ENCODE results near the gene THRAP3. TPM values are rescaled to one million over a fixed set of nuclear protein-coding genes. Genes with fewer than 3 reads are reported as not detected.

Gene THRAP3
- total RNA-seq, 1 donor from 2014 or later = 39.5 TPM

GRCh38 chr1:36177589-36178431 lies 46.4 kb upstream of the THRAP3 start:
- no peak for DNase-seq (ENCODE audit: low spot score in 2 of 2)
- Histone ChIP-seq H3K27ac (peak overlapping the region; percentile 41 to 54), H3K9me3 (no peaks in the 10 kb centered on the region), H3K4me1 (peaks cover 8 to 18% of the 10 kb centered on the region in 2 donors), H3K36me3 (peaks cover 81 to 88% of the 10 kb centered on the region in 2 donors), H3K4me3 (no peak overlapping the region), H3K27me3 (no peaks in the 10 kb centered on the region)
- TF ChIP-seq, protein P1, sequence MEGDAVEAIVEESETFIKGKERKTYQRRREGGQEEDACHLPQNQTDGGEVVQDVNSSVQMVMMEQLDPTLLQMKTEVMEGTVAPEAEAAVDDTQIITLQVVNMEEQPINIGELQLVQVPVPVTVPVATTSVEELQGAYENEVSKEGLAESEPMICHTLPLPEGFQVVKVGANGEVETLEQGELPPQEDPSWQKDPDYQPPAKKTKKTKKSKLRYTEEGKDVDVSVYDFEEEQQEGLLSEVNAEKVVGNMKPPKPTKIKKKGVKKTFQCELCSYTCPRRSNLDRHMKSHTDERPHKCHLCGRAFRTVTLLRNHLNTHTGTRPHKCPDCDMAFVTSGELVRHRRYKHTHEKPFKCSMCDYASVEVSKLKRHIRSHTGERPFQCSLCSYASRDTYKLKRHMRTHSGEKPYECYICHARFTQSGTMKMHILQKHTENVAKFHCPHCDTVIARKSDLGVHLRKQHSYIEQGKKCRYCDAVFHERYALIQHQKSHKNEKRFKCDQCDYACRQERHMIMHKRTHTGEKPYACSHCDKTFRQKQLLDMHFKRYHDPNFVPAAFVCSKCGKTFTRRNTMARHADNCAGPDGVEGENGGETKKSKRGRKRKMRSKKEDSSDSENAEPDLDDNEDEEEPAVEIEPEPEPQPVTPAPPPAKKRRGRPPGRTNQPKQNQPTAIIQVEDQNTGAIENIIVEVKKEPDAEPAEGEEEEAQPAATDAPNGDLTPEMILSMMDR (IDR thresholded peaks at IDR 0.05) = no peak
- intact Hi-C loops (cut with DNase I) = no loop called here

DNA sequence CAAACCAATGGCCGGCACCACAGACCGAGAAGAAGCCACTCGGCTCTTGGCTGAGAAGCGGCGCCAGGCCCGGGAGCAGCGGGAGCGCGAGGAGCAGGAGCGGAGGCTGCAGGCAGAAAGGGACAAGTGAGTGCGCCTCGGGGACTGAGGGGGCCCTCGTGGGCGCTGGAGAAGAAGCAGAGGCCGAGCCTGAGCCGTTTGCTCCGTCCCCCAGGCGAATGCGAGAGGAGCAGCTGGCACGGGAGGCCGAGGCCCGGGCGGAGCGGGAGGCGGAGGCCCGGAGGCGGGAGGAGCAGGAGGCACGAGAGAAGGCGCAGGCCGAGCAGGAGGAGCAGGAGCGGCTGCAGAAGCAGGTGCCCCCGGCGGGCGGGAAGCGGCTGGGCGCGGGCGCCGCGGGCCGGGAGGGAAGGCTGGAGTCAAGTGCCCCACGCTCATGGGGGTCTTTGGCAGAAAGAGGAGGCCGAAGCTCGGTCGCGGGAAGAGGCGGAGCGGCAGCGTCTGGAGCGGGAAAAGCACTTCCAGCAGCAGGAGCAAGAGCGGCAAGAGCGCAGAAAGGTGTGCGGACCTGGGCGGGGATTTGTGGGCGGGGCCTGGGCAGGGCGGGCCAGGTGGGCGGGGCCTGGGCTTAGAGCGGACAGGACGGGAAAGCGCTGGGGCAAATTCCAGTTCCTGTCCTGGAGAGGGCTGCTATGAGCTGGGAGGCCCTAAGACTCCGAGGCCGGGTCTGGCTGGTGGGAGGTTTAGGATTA lies 45.6 kb upstream of the THRAP3 start:
- Histone ChIP-seq H3K27me3 (no peaks in the 10 kb centered on the region), H3K27ac (peak overlapping the region; percentile 41 to 54), H3K4me3 (no peak overlapping the region), H3K4me1 (peaks cover 8 to 27% of the 10 kb centered on the region in 2 donors), H3K36me3 (peaks cover 73 to 80% of the 10 kb centered on the region in 2 donors), H3K9me3 (no peaks in the 10 kb centered on the region)
- no peak for DNase-seq (ENCODE audit: low spot score in 2 of 2)
- TF ChIP-seq, protein P1 (IDR thresholded peaks at IDR 0.05) = no peak
- intact Hi-C loops (cut with DNase I) = no loop called here

- intact Hi-C loops (cut with DNase I) = no loop called here
- H3K9me3 ChIP-seq = no peaks in the 10 kb centered on the region
- H3K4me1 ChIP-seq = peaks cover 8 to 27% of the 10 kb centered on the region in 2 donors
- no peaks in the 10 kb centered on the region for H3K27me3 ChIP-seq
- H3K36me3 ChIP-seq = peaks cover 67 to 74% of the 10 kb centered on the region in 2 donors
- TF ChIP-seq, protein P1 (IDR thresholded peaks at IDR 0.05) = no peak
- no peak for DNase-seq (ENCODE audit: low spot score in 2 of 2)
- no peak overlapping the region for H3K4me3 ChIP-seq
- peak overlapping the region; percentile 41 to 54 for H3K27ac ChIP-seq
Observed at GRCh38 chr1:36179220-36179600, 45.0 kb upstream of the THRAP3 start.

- DNase-seq (ENCODE audit: low spot score in 2 of 2) = no peak
- no peaks in the 10 kb centered on the region for H3K9me3 ChIP-seq
- H3K4me1 ChIP-seq = peaks cover 0 to 16% of the 10 kb centered on the region in 2 donors
- no peak overlapping the region for H3K4me3 ChIP-seq
- intact Hi-C loops (cut with DNase I) = no loop called here
- peaks cover 33 to 41% of the 10 kb centered on the region in 2 donors for H3K36me3 ChIP-seq
- no peaks in the 10 kb centered on the region for H3K27me3 ChIP-seq
- TF ChIP-seq, protein P1 (IDR thresholded peaks at IDR 0.05) = no peak
- H3K27ac ChIP-seq = peak overlapping the region; percentile 51 to 64
Observed at GRCh38 chr1:36182734-36183133, 41.5 kb upstream of the THRAP3 start.

DNA sequence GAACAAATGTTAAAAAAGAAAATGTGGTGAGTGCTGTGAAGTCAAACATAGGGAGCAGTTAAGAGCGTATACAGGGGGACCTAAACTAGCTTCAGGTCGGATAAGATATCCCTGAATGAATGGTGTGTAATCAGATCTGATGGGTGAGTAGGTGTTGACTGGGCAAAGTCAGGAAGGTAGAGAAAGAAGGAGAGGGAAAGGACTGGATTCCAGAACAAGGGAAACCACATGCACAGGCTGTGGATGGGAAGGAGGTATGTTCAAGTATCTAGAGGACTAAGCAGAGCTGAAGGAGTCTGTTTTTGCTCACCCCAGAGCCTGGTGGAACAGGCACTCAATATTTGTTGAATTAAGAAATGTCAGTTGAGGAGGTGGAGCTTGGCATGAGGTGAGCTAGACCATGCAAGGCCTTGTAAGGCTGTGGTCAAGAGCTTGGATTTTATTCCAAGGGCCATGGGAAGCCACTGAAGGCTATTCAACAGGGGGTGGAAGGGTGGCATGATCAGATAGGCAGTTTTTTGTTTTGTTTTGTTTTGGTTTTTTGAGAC lies 40.9 kb upstream of the THRAP3 start:
- Histone ChIP-seq H3K27me3 (no peaks in the 10 kb centered on the region), H3K4me1 (peaks cover 0 to 19% of the 10 kb centered on the region in 2 donors), H3K4me3 (no peak overlapping the region), H3K9me3 (no peaks in the 10 kb centered on the region), H3K27ac (peak overlapping the region; percentile 51 to 64), H3K36me3 (peaks cover 27 to 35% of the 10 kb centered on the region in 2 donors)
- no peak for DNase-seq (ENCODE audit: low spot score in 2 of 2)
- intact Hi-C loops (cut with DNase I) = no loop called here
- TF ChIP-seq, protein P1 (IDR thresholded peaks at IDR 0.05) = no peak

Data from ascending aorta (tissue), 2 donors.